Stimulated activated CD4-positive, alpha-beta T cell treated with anti-CD3 and anti-CD28 coated beads, Interleukin-12 subunit alpha, Interleukin-12 subunit beta, amount 100 ng/mL, for 48 hours (primary cell): ENCODE results near the gene UGDH.
"Not testable (repeated sequence)": the region's sequence is repeated elsewhere in the genome, so short reads cannot be mapped to it uniquely, and the experiment has no call there.

Experiments used
- DNase-seq, 3 donors: peaks; one replicate each; pipeline ENCODE4 v3.0.0-alpha.2; 2020; ENCODE audit warnings: low read depth in 2 of 3, low spot score in 1 of 3

The UGDH gene

DNA sequence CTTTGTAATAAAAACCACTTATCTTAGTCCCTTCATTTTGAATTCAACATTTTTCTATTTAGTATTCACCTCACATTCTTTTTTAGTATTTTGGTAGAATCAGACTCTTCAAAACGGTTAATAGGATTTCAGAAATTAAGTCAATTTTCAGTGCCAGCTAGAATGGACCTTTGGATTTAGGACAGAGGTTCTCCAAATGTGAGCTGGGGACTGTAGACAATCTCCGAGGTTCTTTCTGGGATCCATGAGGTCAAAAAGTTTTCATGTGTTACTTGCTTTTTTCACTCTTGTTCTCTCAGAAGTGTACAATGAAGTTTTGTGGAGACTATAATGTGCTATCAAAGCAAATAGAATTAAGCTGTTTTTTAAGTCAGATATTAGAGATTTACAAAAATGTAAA lies 2.3 kb upstream of the UGDH start:
- no peak for DNase-seq

- no peak for DNase-seq
Observed at GRCh38 chr4:39528061-39528465, 824 bp upstream of the UGDH start.

DNA sequence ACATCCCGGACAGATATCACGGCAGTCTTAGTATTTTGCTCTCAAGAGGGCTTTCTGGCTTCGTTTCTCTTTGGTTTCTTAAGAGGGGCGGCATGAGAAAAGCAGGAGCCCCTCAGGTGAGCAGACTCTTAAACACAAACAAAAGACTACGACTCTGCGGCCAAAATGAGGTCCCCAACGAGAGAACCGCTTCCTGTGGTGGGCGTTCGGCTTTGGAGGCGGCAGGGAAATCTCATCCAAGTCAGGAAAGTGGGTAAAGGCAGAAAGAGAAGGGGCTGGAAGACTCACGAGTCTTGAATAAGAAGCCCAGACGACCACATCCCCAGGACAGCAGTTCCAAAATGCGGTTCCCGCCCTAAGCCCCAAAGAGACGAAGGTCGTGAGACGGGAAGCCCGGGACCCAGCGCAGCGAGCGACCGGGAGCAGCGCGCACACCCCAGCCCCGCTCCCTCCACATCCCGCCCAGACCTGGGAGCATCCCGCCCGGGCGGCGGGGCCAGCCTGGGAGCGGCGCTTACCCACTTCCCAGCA lies 409 bp downstream of the UGDH start:
- DNase-seq, result peak in 2 of 3 donors; percentile 18 to 34

GRCh38 chr4:39525822-39526690 lies 1.2 kb downstream of the UGDH start:
- DNase-seq, result no peak

DNA sequence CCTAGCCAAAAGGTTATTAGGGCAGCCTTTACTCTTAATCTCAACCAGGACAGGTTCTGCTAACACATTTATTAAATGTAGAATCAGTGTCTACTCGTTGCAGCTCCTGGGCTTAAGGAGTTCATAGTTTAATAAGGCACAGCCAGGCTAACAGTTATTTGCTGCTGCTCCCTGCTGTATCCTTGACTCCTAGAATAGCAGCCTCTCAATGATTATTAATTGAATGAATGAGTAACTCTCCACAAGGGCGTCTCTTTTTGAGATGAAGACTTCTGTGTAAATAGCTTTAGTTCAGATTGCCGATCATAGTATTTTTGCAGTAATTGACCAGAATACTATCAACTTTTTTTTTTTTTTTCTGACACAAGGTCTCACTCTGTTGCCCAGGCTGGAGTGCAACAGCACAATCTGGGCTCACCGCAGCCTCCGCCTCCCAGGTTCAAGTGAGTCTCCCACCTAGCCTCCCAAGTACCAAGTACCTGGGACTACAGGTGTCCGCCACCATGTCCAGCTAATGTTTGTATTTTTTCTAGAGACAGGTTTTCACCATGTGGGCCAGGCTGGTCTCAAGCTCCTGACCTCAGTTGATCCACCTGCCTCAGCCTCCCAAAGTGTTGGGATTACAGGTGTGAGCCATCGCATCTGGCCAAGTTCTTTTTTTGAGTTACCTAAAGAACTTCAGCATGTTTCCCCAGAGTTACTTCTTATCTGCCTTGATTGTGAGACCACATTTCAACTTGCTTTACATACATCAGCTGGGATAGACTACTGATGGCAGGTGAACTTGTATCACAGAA lies 2.9 kb downstream of the UGDH start:
- DNase-seq, result no peak

DNA sequence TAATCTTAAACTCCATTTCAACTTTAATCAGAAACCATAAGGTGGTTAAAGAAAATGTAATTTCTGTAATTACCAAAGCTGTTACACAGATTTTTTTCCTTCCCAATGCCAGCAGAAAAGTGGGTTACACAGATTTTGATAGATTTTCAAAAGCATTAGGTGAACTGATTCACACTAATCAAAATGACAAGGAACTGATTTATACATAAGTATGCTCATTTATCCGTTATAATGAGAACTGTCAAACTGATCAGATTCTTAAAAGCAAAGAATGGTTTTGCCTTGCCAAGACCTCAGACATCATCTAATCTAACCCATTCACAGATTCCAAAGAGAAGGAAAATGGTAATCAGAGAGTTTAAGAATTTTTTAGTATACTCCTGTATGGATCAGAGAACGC lies 5.2 kb downstream of the UGDH start:
- no peak for DNase-seq

DNA sequence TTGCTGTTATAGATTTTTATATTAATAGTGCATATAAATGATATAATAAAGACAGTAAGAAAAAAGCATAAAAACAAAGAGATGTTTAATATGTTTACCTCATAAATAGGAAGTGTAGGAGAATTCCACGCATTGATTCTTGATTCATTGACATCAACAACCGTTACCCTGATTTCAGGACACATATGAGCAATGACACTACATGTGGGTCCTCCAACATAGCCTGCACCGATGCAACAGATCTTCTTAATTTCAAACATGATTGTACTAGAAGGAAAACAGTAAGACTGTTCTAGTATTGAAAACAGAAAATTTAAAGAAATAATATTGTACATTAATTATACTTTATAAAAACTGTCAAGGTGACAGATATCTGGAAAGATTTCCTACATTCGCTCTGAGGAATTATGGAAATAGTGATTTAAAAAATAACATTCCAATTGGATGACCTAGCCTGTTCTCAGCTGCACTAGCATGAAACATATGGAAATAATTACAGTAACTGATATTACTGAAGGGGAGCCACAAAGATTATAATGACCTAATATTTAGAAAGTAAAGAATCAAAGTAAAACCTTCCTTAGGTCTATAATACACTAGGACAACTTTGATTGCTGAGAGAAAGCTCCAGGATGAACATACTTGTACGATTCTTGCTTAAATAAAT lies 5.9 kb downstream of the UGDH start:
- no peak for DNase-seq

DNA sequence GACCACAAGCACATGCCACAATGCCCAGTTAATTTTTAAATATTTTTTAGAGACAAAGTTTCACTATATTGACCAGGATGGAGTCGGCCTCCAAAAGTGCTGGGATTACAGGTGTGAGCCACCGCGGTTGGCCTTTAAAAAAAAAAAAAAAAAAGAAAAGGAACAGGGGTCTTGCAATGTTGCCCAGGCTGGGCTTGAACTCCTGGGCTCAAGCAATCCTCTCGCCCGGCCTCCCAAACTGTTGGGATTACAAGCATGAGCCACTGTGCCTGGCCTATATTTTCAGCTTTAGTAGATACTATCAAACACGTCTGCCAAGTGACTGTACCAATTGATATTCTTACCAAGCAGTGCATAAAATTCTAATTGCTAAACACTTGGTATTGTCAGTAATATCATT lies 8.8 kb downstream of the UGDH start:
- DNase-seq, result no peak

GRCh38 chr4:39516407-39516966 lies 10.8 kb downstream of the UGDH start:
- DNase-seq, result no peak

DNA sequence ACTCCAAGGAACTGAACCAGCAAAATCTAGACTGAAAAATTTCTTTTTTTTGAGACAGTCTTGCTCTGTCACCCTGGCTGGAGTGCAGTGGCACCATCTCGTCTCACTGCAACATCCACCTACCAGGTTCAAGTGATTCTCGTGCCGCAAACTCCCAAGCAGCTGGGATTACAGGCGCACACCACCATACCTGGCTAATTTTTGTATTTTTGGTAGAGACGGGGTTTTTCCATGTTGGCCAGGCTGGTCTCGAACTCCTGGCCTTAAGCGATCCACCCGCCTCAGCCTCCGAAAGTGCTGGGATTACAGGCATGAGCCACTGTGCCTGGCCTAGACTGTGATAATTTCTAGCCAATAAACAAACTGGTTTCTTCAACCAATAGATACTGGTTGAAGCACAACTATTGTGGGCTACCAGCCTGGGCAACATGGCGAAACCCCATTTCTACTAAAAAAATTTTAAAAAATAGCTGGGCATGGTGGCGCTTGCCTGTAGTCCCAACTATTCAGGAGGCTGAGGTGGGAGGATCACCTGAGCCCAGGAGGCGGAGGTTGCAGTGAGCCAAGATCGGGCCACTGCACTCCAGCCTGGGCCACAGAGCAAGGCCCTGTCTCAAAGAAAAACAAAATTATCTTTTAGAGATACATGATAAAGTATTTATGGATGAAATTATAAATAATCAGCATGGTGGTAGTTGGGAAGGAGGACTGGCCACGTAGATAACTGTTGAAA lies 11.4 kb downstream of the UGDH start:
- not testable (repeated sequence) for DNase-seq

DNA sequence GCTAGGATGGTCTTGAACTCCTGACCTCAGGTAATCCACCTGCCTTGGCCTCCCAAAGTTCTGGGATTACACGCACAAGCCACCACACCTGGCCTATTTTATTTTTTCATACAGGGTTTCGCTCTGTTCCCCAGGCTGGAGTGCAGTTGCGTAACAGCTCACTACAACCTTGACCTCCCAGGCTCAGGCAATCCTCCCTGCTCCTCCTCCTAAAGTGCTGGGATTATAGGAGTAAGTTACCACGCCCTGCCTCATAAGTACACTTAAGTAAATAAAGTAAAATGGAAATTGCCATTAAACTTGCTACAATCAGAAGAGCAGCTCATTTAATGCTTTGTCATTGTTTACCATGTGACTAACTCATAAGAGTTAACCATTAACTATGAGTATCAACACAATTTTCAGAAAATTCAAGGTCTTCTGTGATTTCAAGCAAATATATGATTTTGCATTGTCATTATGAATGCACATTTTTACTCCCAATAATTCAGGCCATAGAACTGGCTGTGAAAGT lies 12.3 kb downstream of the UGDH start:
- DNase-seq, result no peak

GRCh38 chr4:39514266-39514665 lies 13.0 kb downstream of the UGDH start:
- DNase-seq, result not testable (repeated sequence)

GRCh38 chr4:39510348-39510929 lies 16.8 kb downstream of the UGDH start:
- no peak for DNase-seq

DNA sequence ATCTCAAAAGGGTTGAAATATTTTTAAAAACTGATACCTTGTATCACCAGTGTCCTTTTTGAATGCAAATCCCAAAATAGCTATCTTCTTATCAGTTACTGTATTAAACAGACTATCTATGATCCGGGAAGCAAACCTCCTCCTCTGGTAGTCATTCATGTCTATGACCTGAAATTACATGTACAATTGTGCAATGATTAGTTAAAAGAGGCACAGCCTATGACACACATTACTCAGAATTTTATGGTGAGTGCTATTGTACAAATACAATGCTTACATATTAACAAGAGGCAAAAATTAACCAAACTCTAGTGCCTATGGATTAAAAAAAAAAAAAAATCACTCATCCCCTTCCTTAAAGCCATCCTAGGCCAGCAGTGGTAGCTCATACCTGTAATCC lies 21.7 kb downstream of the UGDH start:
- no peak for DNase-seq

- no peak for DNase-seq
Observed at GRCh38 chr4:39504538-39504937, 22.7 kb downstream of the UGDH start.

DNA sequence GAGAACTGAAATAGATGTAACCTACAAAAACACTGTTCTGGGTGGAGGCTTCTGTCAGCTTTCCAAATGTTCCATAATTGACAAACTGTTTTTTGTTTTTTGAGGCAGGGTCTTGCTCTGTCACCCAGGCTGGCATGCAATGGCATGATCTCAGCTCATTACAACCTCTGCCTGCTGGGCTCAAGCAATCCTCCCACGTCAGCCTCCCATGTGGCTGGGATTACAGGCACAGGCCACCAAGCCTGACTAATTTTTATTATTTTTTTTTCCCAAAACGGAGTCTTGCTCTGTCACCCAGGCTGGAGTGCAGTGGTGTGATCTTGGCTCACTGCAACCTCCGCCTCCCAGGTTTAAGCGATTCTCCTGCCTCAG lies 24.6 kb downstream of the UGDH start:
- DNase-seq, result not testable (repeated sequence)

- DNase-seq, result no peak
Observed at GRCh38 chr4:39502019-39502663, 25.1 kb downstream of the UGDH start.

- no peak for DNase-seq
Observed at GRCh38 chr4:39498727-39499020, 28.6 kb downstream of the UGDH start.

- no peak for DNase-seq
Observed at GRCh38 chr4:39497909-39498726, 29.1 kb downstream of the UGDH start.
